Omental fat pad (tissue), 4 donors: ENCODE data around the gene MAP3K7CL. TPM values are rescaled to one million over a fixed set of nuclear protein-coding genes. Genes with fewer than 3 reads are reported as not detected.

Source experiments
- ATAC-seq: fragments of 150-250 bp; one replicate; pipeline ENCODE4 v1.9.1; 2016; ENCODE audit warnings: mild to moderate bottlenecking, moderate library complexity; ENCODE audit not compliant: low FRiP score
- DNase-seq: peaks from one replicate; pipeline ENCODE4 v3.0.0-alpha.2; 2019; ENCODE audit warnings: low spot score
- total RNA-seq, 4 donors: library from RNA; depleted of rRNA; stranded (reverse); fragments of >200 nt; gene quantifications; one replicate each; pipeline ENCODE4 v1.1.0, GENCODE V29; 2016
- TF ChIP-seq, protein P1 (sequence below), 3 donors: fragments of 450-650 bp; IDR thresholded peaks; one replicate each; pipeline ENCODE4 v1.5.1; 2016 to 2017; ENCODE audit warnings: antibody characterized with exemption in 3 of 3, mild to moderate bottlenecking in 3 of 3, moderate library complexity in 2 of 3

MAP3K7CL gene
- total RNA-seq, 4 donors from 2014 or later: 5.1 to 7.1 (median 5.9) TPM

- DNase-seq: no peak
- no peak for ATAC-seq
- TF ChIP-seq, protein P1, sequence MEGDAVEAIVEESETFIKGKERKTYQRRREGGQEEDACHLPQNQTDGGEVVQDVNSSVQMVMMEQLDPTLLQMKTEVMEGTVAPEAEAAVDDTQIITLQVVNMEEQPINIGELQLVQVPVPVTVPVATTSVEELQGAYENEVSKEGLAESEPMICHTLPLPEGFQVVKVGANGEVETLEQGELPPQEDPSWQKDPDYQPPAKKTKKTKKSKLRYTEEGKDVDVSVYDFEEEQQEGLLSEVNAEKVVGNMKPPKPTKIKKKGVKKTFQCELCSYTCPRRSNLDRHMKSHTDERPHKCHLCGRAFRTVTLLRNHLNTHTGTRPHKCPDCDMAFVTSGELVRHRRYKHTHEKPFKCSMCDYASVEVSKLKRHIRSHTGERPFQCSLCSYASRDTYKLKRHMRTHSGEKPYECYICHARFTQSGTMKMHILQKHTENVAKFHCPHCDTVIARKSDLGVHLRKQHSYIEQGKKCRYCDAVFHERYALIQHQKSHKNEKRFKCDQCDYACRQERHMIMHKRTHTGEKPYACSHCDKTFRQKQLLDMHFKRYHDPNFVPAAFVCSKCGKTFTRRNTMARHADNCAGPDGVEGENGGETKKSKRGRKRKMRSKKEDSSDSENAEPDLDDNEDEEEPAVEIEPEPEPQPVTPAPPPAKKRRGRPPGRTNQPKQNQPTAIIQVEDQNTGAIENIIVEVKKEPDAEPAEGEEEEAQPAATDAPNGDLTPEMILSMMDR (IDR thresholded peaks at IDR 0.05): no peak
Measured at GRCh38 chr21:29193901-29194300, 63.5 kb downstream of the MAP3K7CL start.

DNA sequence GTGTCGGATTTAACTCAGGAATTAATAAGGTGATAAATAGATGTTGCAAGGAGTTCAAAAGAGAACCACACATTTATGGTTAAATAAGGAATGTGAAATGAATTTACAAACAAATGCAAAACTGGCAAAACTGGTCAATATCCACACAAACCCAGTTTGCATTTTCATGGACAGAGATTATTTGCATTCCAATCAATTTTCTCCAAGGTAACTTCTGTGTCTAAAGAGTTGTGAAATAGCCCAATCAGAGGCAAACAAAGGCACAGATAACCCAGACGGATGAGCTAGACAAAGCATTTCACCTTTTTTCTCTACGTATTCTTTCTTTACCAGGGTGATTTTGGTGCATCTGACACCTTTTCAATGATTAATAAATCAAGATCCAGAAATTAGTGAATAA is 63.9 kb downstream of the MAP3K7CL start:
- DNase-seq (no peak), ATAC-seq (no peak)
- TF ChIP-seq, protein P1 (IDR thresholded peaks at IDR 0.05): no peak

DNA sequence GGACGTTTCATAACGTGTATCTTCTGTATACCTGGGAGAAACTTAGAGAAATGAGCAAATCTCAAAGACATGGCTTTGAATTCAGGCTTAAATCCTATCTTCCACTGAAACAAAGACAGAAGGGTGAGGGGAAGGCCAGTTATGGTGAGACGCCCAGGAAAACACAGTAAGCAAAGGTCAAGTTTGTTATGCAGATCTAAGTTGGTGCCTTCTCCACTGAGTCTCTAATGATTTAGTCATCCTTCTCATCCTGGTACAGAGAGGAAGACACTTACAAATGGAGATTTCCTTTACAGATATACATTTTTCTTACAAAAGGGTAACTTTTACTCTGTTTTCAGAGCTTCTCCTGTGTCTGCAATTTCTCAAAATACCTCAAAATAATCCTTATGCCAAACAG is 64.4 kb downstream of the MAP3K7CL start:
- no peak for DNase-seq
- no peak for ATAC-seq
- TF ChIP-seq, protein P1 (IDR thresholded peaks at IDR 0.05): no peak

DNA sequence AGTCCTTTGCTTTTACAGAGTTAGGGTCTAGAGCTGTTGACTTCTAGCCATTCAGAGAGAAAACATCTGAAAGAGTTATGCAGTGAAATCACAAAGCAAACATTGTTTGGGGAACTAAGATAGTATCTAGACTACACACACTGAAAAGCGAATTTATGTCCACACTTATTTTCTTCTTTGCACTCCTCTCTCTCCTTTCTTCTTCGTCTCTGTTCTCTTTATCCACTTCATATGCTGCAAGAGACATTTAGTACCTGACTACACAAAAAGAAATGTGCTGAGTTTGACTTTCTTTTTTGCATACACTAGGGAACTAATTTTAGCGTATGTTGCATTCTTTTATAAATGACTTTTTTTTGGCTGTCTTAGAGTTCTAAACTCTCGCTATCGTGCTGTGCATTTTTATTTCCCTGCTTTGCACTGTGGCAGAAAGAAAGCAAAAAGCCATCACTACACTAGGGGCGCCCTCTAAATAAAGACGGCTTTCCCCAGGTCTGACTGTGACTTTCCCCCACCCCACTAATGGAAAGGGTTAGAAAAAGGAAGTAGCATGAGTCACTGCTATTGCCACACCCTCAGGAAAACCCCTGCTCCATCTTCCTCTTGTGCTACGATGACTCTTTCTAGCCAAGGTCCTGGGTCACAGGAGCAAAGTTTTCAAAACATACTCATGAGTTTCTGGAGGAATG is 65.7 kb downstream of the MAP3K7CL start:
- peak; percentile 94 for ATAC-seq
- peak; percentile 58 for DNase-seq
- TF ChIP-seq, protein P1 (IDR thresholded peaks at IDR 0.05): no peak

DNA sequence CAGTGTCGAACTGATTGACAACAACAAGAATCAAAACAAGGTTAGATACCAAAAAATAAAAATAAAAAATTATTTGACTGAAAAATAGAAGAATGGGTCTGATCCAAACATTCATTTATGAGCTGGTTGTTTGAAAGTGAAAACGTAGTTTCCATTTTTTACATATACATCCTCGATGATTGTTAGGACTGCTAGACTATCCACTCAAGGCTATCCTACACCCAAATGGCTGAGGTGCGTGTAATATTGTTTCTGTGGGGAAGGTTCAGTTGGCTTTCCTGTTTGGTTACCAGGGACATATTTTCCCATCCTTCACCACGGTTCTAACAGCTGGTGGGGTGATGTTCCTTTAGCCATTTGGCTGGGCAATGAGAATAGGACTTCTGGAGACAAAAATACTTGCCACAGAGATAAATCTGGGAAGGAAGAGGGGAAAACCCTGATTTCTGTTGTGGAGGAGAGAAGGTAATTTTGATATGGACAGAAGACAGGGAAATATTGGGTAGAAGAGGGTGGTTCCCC is 66.3 kb downstream of the MAP3K7CL start:
- TF ChIP-seq, protein P1 (IDR thresholded peaks at IDR 0.05): no peak
- ATAC-seq (no peak), DNase-seq (no peak)

GRCh38 chr21:29201186-29201585 is 70.7 kb downstream of the MAP3K7CL start:
- TF ChIP-seq, protein P1 (IDR thresholded peaks at IDR 0.05): no peak
- DNase-seq: no peak
- no peak for ATAC-seq

DNA sequence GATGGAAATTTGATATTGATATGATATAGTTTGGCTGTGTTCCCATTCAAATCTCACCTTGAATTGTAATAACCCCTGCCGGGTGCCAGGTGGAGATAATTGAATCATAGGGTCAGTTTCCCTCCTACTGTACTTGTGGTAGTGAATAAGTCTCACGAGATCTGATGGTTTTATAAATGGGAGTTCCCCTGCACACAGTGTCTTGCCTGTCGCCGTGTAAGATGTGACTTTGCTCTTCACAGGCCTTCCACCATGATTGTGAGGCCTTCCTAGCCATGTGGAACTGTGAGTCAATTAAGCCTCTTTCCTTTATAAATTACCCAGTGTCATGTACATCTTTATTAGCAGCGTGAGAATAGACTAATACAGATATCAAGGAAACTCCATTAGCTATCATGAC is 74.6 kb downstream of the MAP3K7CL start:
- ATAC-seq: no peak
- TF ChIP-seq, protein P1 (IDR thresholded peaks at IDR 0.05): no peak
- DNase-seq: no peak
